HEK293T (cell line): ENCODE data around the gene LARGE2.

Experiments used
- BHLHE40 ChIP-seq: fragments of 450-650 bp; IDR thresholded peaks from 2 replicates; pipeline ENCODE4 v1.6.1; 2016; ENCODE audit warnings: mild to moderate bottlenecking, moderate library complexity, borderline replicate concordance
- SP1 ChIP-seq: fragments of 450-650 bp; IDR thresholded peaks from 2 replicates; pipeline ENCODE4 v1.6.1; 2017

DNA sequence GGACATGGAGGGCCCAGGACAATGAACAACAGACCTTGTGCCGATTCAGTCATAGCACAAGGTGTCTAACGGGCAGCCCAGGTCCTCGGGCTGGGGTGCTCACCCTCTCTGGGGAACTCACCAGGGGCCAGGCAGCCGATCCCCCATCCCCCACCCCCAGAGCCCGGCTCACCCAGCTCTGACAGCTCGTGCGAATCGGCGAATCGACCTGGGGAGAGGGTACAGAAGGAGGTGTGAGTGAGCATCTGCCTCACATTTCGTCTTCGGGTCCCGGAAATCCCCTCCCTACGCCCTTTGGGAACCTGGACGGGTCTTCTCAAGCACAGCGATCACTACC, 5.2 kb upstream of the LARGE2 start:
- TF ChIP-seq SP1: no peak
- TF ChIP-seq BHLHE40: no peak
